GM23338 (cell line): Measurements from ENCODE around the gene ADGB. TPM values are rescaled to one million over a fixed set of nuclear protein-coding genes. Genes with fewer than 3 reads are reported as not detected.
A peak's percentile ranks its signal among the peaks of the same experiment; 100 is the strongest.

Experiments used
- ATAC-seq: fragments of 200-7000 bp; cut with Tn5 transposase; 3 replicates; pipeline ENCODE4 v1.9.1; 2020
- DNase-seq: peaks from one replicate; pipeline ENCODE4 v3.0.0-alpha.2; 2015; ENCODE audit warnings: low spot score
- H2AFZ ChIP-seq: fragments of 200-600 bp; sonication (generic); 2 replicates; pipeline ENCODE4 v1.8.0; 2016; ENCODE audit warnings: antibody characterized with exemption, mild to moderate bottlenecking, moderate library complexity
- H3F3A ChIP-seq: fragments of 200-600 bp; sonication (generic); replicated peaks from 2 replicates; pipeline ENCODE4 v1.8.0; 2017; ENCODE audit warnings: antibody characterized with exemption, mixed run types, low read depth
- H3K27ac ChIP-seq: fragments of 200-600 bp; sonication (generic); 2 replicates; pipeline ENCODE4 v1.6.1; 2016; ENCODE audit warnings: low read depth
- H3K27me3 ChIP-seq: fragments of 200-600 bp; sonication (generic); 2 replicates; pipeline ENCODE4 v1.8.0; 2016; ENCODE audit warnings: mild to moderate bottlenecking, mixed run types, moderate library complexity; ENCODE audit not compliant: insufficient read depth
- H3K36me3 ChIP-seq: fragments of 200-600 bp; sonication (generic); 2 replicates; pipeline ENCODE4 v1.8.0; 2016; ENCODE audit warnings: mild to moderate bottlenecking; ENCODE audit not compliant: insufficient read depth
- H3K4me1 ChIP-seq: fragments of 200-600 bp; sonication (generic); 2 replicates; pipeline ENCODE4 v1.8.0; 2016; ENCODE audit warnings: mild to moderate bottlenecking, moderate library complexity; ENCODE audit not compliant: insufficient read depth
- H3K4me2 ChIP-seq: fragments of 200-600 bp; sonication (generic); 2 replicates; pipeline ENCODE4 v1.7.1; 2017; ENCODE audit warnings: mixed run types
- H3K4me3 ChIP-seq: fragments of 200-600 bp; sonication (generic); 2 replicates; pipeline ENCODE4 v1.6.1; 2016; ENCODE audit warnings: mixed run types
- H3K79me2 ChIP-seq: fragments of 200-600 bp; sonication (generic); replicated peaks from 2 replicates; pipeline ENCODE4 v1.8.0; 2017; ENCODE audit warnings: mild to moderate bottlenecking; ENCODE audit not compliant: insufficient read depth
- H3K9me2 ChIP-seq: fragments of 200-600 bp; sonication (generic); 2 replicates; pipeline ENCODE4 v1.8.0; 2017; ENCODE audit not compliant: insufficient read depth
- H4K20me1 ChIP-seq: fragments of 200-600 bp; sonication (generic); replicated peaks from 2 replicates; pipeline ENCODE4 v1.8.0; 2017; ENCODE audit warnings: mild to moderate bottlenecking; ENCODE audit not compliant: insufficient read depth
- H3K27ac Mint-ChIP-seq: 2 replicates; pipeline ENCODE4 v1.8.0; 2020; ENCODE audit warnings: inconsistent platforms, mild to moderate bottlenecking, moderate library complexity, mixed read lengths
- H3K27me3 Mint-ChIP-seq: 3 replicates; pipeline ENCODE4 v1.8.0; 2022; ENCODE audit warnings: low read depth, mild to moderate bottlenecking, moderate library complexity, mixed read lengths, inconsistent platforms; ENCODE audit not compliant: insufficient read depth, poor library complexity
- H3K36me3 Mint-ChIP-seq: 3 replicates; pipeline ENCODE4 v1.8.0; 2021; ENCODE audit warnings: low read depth, mild to moderate bottlenecking, inconsistent platforms, moderate library complexity, mixed read lengths
- H3K4me1 Mint-ChIP-seq: 3 replicates; pipeline ENCODE4 v1.8.0; 2020; ENCODE audit warnings: mild to moderate bottlenecking, inconsistent platforms, mixed read lengths
- H3K4me3 Mint-ChIP-seq: 3 replicates; pipeline ENCODE4 v1.8.0; 2021; ENCODE audit warnings: moderate library complexity, mild to moderate bottlenecking, inconsistent platforms, mixed read lengths
- H3K9me3 Mint-ChIP-seq: 3 replicates; pipeline ENCODE4 v1.8.0; 2020; ENCODE audit warnings: moderate library complexity, mild to moderate bottlenecking, inconsistent platforms, mixed read lengths
- CREB1 ChIP-seq: fragments of 250-450 bp; sonication (Bioruptor Pico); IDR thresholded peaks from 2 replicates; pipeline ENCODE4 v1.5.0; 2020; ENCODE audit warnings: low read depth, mild to moderate bottlenecking, moderate library complexity
- CTCF ChIP-seq, 2 experiments: fragments of 200-600 bp in 1 of 2; sonication (generic) in 1 of 2; conservative IDR thresholded peaks; 2 replicates each; pipeline versions ENCODE4 v1.5.1 to v1.6.1; 2016 to 2017; ENCODE audit warnings: antibody characterized with exemption in 2 of 2, low read depth in 2 of 2, mild to moderate bottlenecking in 2 of 2, moderate library complexity in 1 of 2
- EZH2 ChIP-seq: fragments of 200-600 bp; sonication (generic); IDR thresholded peaks from one replicate; pipeline ENCODE4 v1.8.0; 2017; ENCODE audit warnings: antibody characterized with exemption, mild to moderate bottlenecking, low read depth; ENCODE audit not compliant: unreplicated experiment
- EZH2phosphoT487 ChIP-seq: fragments of 200-600 bp; sonication (generic); IDR thresholded peaks from one replicate; pipeline ENCODE4 v1.8.1; 2018; ENCODE audit warnings: antibody characterized with exemption; ENCODE audit not compliant: unreplicated experiment
- POLR2AphosphoS5 ChIP-seq: IDR thresholded peaks from 2 replicates; pipeline ENCODE4 v1.6.1; 2016; ENCODE audit warnings: antibody characterized with exemption, low read depth
- REST ChIP-seq: IDR thresholded peaks from one replicate; pipeline ENCODE4 v1.6.1; 2018; ENCODE audit warnings: antibody characterized with exemption; ENCODE audit not compliant: unreplicated experiment
- STAT1 ChIP-seq: IDR thresholded peaks from one replicate; pipeline ENCODE4 v1.6.1; 2016; ENCODE audit warnings: antibody characterized with exemption; ENCODE audit not compliant: unreplicated experiment
- ZNF331 ChIP-seq: fragments of 250-450 bp; sonication (Bioruptor Pico); IDR thresholded peaks from 2 replicates; pipeline ENCODE4 v1.5.0; 2020; ENCODE audit warnings: low read depth, mild to moderate bottlenecking, moderate library complexity
- long read RNA-seq: library from polyadenylated mRNA; unstranded; transcript quantifications from one replicate; pipeline ENCODE4 v2.0.0, GENCODE V29; 2020; ENCODE audit not compliant: unreplicated experiment
- polyA plus RNA-seq: library from polyadenylated mRNA; unstranded; fragments of >200 nt; fragmentation: Nextera tagmentation; extraction: Ambion mirVana; gene quantifications from 2 replicates; pipeline ENCODE4 v1.2.1, GENCODE V29; 2016
- total RNA-seq: library from RNA; depleted of rRNA; stranded (reverse); fragments of >200 nt; shearing (Covaris generic); gene quantifications from 2 replicates; pipeline ENCODE4 v1.2.3, GENCODE V29; 2014; rRNA removed

ADGB gene
- total RNA-seq (not detected in 2 replicates), polyA plus RNA-seq (0.14 TPM in 1 of 2 replicates, not detected in the other)
- long read RNA-seq = 0 reads

- Histone ChIP-seq H3K9me2 (no peaks in the 10 kb centered on the region), H3K4me3 (peak within 1 kb of the TSS; percentile 66), H3K4me2 (peak within 1 kb of the TSS; percentile 84), H3K27me3 (no peaks in the 10 kb centered on the region), H4K20me1 (no peaks in the 10 kb centered on the region), H3K27ac (no peak within 1 kb of the TSS), H3K79me2 (no peaks in the 10 kb centered on the region), H3K4me1 (peaks cover 7% of the 10 kb centered on the region; the same call in 1 of the 2 replicates), H2AFZ (peak within 1 kb of the TSS; percentile 98), H3F3A (no peaks in the 10 kb centered on the region), H3K36me3 (no peaks in the 10 kb centered on the region)
- H3K4me1 Mint-ChIP-seq = peaks cover 4% of the 10 kb centered on the region
- ATAC-seq = peak; percentile 100
- H3K4me3 Mint-ChIP-seq = peak within 1 kb of the TSS; percentile 68
- DNase-seq = peak; percentile 83
- no peaks in the 10 kb centered on the region for H3K9me3 Mint-ChIP-seq
- TF ChIP-seq REST (no peak), EZH2phosphoT487 (no peak), ZNF331 (CRISPR knock-in tag) (no peak), CTCF (conservative IDR thresholded peaks at IDR 0.05; ENCODE audit: low read depth in 2 of 2) (no peak), EZH2 (no peak), CREB1 (CRISPR knock-in tag) (no peak), STAT1 (no peak)
- no peak within 1 kb of the TSS for H3K27ac Mint-ChIP-seq
- peaks cover 5% of the 10 kb centered on the region for H3K27me3 Mint-ChIP-seq
- no peaks in the 10 kb centered on the region for H3K36me3 Mint-ChIP-seq
Measured at GRCh38 chr6:146598772-146599405, at the start of gene ADGB. Gene ADGB (plus strand): TSS chr6:146598972. CDS start chr6:146599041, 69 bp downstream.

- Mint-ChIP-seq H3K9me3 (no peaks in the 10 kb centered on the region), H3K36me3 (peaks cover 7% of the 10 kb centered on the region; the same call in 1 of the 3 replicates), H3K27me3 (no peaks in the 10 kb centered on the region), H3K27ac (no peak overlapping the region), H3K4me3 (no peak overlapping the region), H3K4me1 (peaks cover 3% of the 10 kb centered on the region; the same call in 1 of the 3 replicates)
- TF ChIP-seq EZH2 (no peak), POLR2AphosphoS5 (no peak), REST (no peak)
- no peak overlapping the region for H3K4me3 ChIP-seq
- DNase-seq (no peak), ATAC-seq (no peak)
- H3K79me2 ChIP-seq = peaks cover 9% of the 10 kb centered on the region; the same call in 1 of the 2 replicates
- H3K4me1 ChIP-seq = peaks cover 7% of the 10 kb centered on the region
- H3K27ac ChIP-seq = no peak overlapping the region
- no peak overlapping the region for H3K4me2 ChIP-seq
- H3K36me3 ChIP-seq = 0 out of 2 replicates have a peak, but pooled peaks cover 5% of the 10 kb centered on the region
- H3K27me3 ChIP-seq = no peaks in the 10 kb centered on the region
- H4K20me1 ChIP-seq = no peaks in the 10 kb centered on the region
- H3K9me2 ChIP-seq = no peaks in the 10 kb centered on the region
- H2AFZ ChIP-seq = no peak overlapping the region
- H3F3A ChIP-seq = no peaks in the 10 kb centered on the region
Measured at GRCh38 chr6:146550911-146551310, 47.9 kb upstream of the ADGB start.
